Measurements from ENCODE around the gene ARHGEF28. TPM values are rescaled to one million over a fixed set of nuclear protein-coding genes. Genes with fewer than 3 reads are reported as not detected.

The ARHGEF28 gene
- total RNA-seq, 4 donors from 2014 or later: 16.9 to 29.7 (median 25.7) TPM

GRCh38 chr5:73668486-73669111 lies 42.6 kb downstream of the ARHGEF28 start:
- Histone ChIP-seq H3K36me3 (no peaks in the 10 kb centered on the region), H3K9me3 (no peaks in the 10 kb centered on the region), H3K4me1 (peaks cover 0 to 16% (median 7%) of the 10 kb centered on the region in 3 donors), H3K27ac (no peak overlapping the region), H3K27me3 (no peaks in the 10 kb centered on the region), H3K4me3 (no peak overlapping the region)
- no peak for ATAC-seq
- 74 to 87% methylated on average over 3 of the region's 3 CpGs for WGBS, 2 donors (ENCODE audit: low coverage in 1 of 2)
- TF ChIP-seq POLR2AphosphoS5 (IDR thresholded peaks at IDR 0.05): no peak
- TF ChIP-seq EP300 (IDR thresholded peaks at IDR 0.05): no peak
- TF ChIP-seq CTCF (IDR thresholded peaks at IDR 0.05): no peak
- no peak for TF ChIP-seq POLR2A (IDR thresholded peaks at IDR 0.05)

- ATAC-seq: no peak
- H3K9me3 ChIP-seq: no peaks in the 10 kb centered on the region
- no peaks in the 10 kb centered on the region for H3K36me3 ChIP-seq
- H3K27ac ChIP-seq: no peak overlapping the region
- H3K4me1 ChIP-seq: peaks cover 0 to 29% (median 10%) of the 10 kb centered on the region in 3 donors
- no peaks in the 10 kb centered on the region for H3K27me3 ChIP-seq
- no peak overlapping the region for H3K4me3 ChIP-seq
- TF ChIP-seq CTCF (IDR thresholded peaks at IDR 0.05): no peak
- no peak for TF ChIP-seq POLR2A (IDR thresholded peaks at IDR 0.05)
- 71 to 88% methylated on average over 2 to 3 of the region's 3 CpGs for WGBS, 2 donors (ENCODE audit: low coverage in 1 of 2)
Observed at GRCh38 chr5:73670731-73671130, 44.7 kb downstream of the ARHGEF28 start.

- H3K9me3 ChIP-seq: no peaks in the 10 kb centered on the region
- H3K4me1 ChIP-seq: peaks cover 0 to 29% (median 10%) of the 10 kb centered on the region in 3 donors
- no peak overlapping the region for H3K4me3 ChIP-seq
- TF ChIP-seq POLR2AphosphoS5 (IDR thresholded peaks at IDR 0.05) (no peak), EP300 (IDR thresholded peaks at IDR 0.05) (no peak), CTCF (IDR thresholded peaks at IDR 0.05) (no peak), POLR2A (IDR thresholded peaks at IDR 0.05) (no peak)
- WGBS, 2 donors (ENCODE audit: low coverage in 1 of 2): 34 to 67% methylated on average over 2 of the region's 2 CpGs
- no peak for ATAC-seq
- H3K27me3 ChIP-seq: no peaks in the 10 kb centered on the region
- H3K36me3 ChIP-seq: no peaks in the 10 kb centered on the region
- no peak overlapping the region for H3K27ac ChIP-seq
Observed at GRCh38 chr5:73672132-73672531, 46.1 kb downstream of the ARHGEF28 start.

- Histone ChIP-seq H3K27me3 (no peaks in the 10 kb centered on the region), H3K9me3 (no peaks in the 10 kb centered on the region), H3K4me3 (no peak overlapping the region), H3K27ac (peak overlapping the region; percentile 24 to 61 (median 50)), H3K36me3 (no peaks in the 10 kb centered on the region), H3K4me1 (peaks cover 0 to 29% (median 10%) of the 10 kb centered on the region in 3 donors)
- TF ChIP-seq POLR2AphosphoS5 (IDR thresholded peaks at IDR 0.05): peak; percentile 65
- TF ChIP-seq POLR2A (IDR thresholded peaks at IDR 0.05): no peak
- peak; percentile 60 for ATAC-seq
Observed at GRCh38 chr5:73673161-73673591, 47.2 kb downstream of the ARHGEF28 start.

- ATAC-seq: no peak
- TF ChIP-seq EP300 (IDR thresholded peaks at IDR 0.05) (no peak), POLR2AphosphoS5 (IDR thresholded peaks at IDR 0.05) (no peak), CTCF (IDR thresholded peaks at IDR 0.05) (no peak), POLR2A (IDR thresholded peaks at IDR 0.05) (no peak)
- WGBS, 2 donors (ENCODE audit: low coverage in 1 of 2): 90 to 100% methylated on average over 2 of the region's 2 CpGs
- no peaks in the 10 kb centered on the region for H3K9me3 ChIP-seq
- no peaks in the 10 kb centered on the region for H3K27me3 ChIP-seq
- H3K4me3 ChIP-seq: no peak overlapping the region
- no peaks in the 10 kb centered on the region for H3K36me3 ChIP-seq
- peaks cover 0 to 29% (median 10%) of the 10 kb centered on the region in 3 donors for H3K4me1 ChIP-seq
- H3K27ac ChIP-seq: peak overlapping the region in 1 of 4 donors; percentile 24
Observed at GRCh38 chr5:73674669-73675004, 48.6 kb downstream of the ARHGEF28 start.
